T-helper 2 cell treated with Interferon-gamma antibody and Interleukin-4, amounts not matched to agents 5 μg/mL and 100 μg/mL, for 36 hours (primary cell): ENCODE measurements around the gene KLHDC8B.

Source experiments
- DNase-seq: peaks from one replicate; pipeline ENCODE4 v3.0.0; 2021; ENCODE audit warnings: low spot score
- H3K27ac Mint-ChIP-seq: one replicate; pipeline ENCODE4 v1.8.0; 2021; ENCODE audit warnings: mild to moderate bottlenecking, mixed read lengths
- H3K27me3 Mint-ChIP-seq: one replicate; pipeline ENCODE4 v1.8.0; 2021; ENCODE audit warnings: low read depth, mixed read lengths
- H3K36me3 Mint-ChIP-seq: one replicate; pipeline ENCODE4 v1.8.0; 2021; ENCODE audit warnings: low read depth, mixed read lengths
- H3K4me1 Mint-ChIP-seq: one replicate; pipeline ENCODE4 v1.8.0; 2021; ENCODE audit warnings: low read depth, mixed read lengths
- H3K4me3 Mint-ChIP-seq: one replicate; pipeline ENCODE4 v1.8.0; 2022; ENCODE audit warnings: mild to moderate bottlenecking, moderate library complexity, mixed read lengths
- H3K9me3 Mint-ChIP-seq: one replicate; pipeline ENCODE4 v1.8.0; 2021; ENCODE audit warnings: mixed read lengths

KLHDC8B gene

GRCh38 chr3:49222002-49222401 lies 50.6 kb downstream of the KLHDC8B start:
- no peak for DNase-seq
- H3K36me3 Mint-ChIP-seq, result no peaks in the 10 kb centered on the region
- peaks cover 23% of the 10 kb centered on the region for H3K9me3 Mint-ChIP-seq
- H3K4me1 Mint-ChIP-seq, result peaks cover 1% of the 10 kb centered on the region
- H3K27me3 Mint-ChIP-seq, result no peaks in the 10 kb centered on the region
- H3K4me3 Mint-ChIP-seq, result no peak overlapping the region
- H3K27ac Mint-ChIP-seq, result no peak overlapping the region
